H9 (cell line): ENCODE results near the gene NFYC. TPM values are rescaled to one million over a fixed set of nuclear protein-coding genes. Genes with fewer than 3 reads are reported as not detected.

Experiments
- DNase-seq: peaks from one replicate; pipeline ENCODE4 v3.0.0-alpha.2; 2017
- H2AFZ ChIP-seq: one replicate; pipeline ENCODE4 v1.6.1; 2013; ENCODE audit warnings: mild to moderate bottlenecking, low read length, control low read depth, moderate library complexity
- H2AK5ac ChIP-seq: 2 replicates; pipeline ENCODE4 v1.6.1; 2013; ENCODE audit warnings: low read length, control low read depth, mixed read lengths; ENCODE audit not compliant: insufficient read length
- H2BK120ac ChIP-seq: one replicate; pipeline ENCODE4 v1.6.1; 2013; ENCODE audit warnings: low read depth, mild to moderate bottlenecking, low read length, control low read depth, inconsistent platforms; ENCODE audit not compliant: poor library complexity, severe bottlenecking
- H2BK12ac ChIP-seq: 2 replicates; pipeline ENCODE4 v1.6.1; 2013; ENCODE audit warnings: low read length, control low read depth, mixed read lengths, low read depth; ENCODE audit not compliant: insufficient read length
- H2BK15ac ChIP-seq: 2 replicates; pipeline ENCODE4 v1.6.1; 2013; ENCODE audit warnings: low read depth, low read length, control low read depth
- H2BK20ac ChIP-seq: one replicate; pipeline ENCODE4 v1.6.1; 2013; ENCODE audit warnings: low read depth, mild to moderate bottlenecking, low read length, control low read depth, inconsistent platforms; ENCODE audit not compliant: poor library complexity, severe bottlenecking
- H2BK5ac ChIP-seq: 2 replicates; pipeline ENCODE4 v1.6.1; 2013; ENCODE audit warnings: low read length, control low read depth, mixed read lengths; ENCODE audit not compliant: insufficient read length
- H3K14ac ChIP-seq: 2 replicates; pipeline ENCODE4 v1.6.1; 2013; ENCODE audit warnings: low read length, control low read depth; ENCODE audit not compliant: insufficient read depth
- H3K18ac ChIP-seq: 2 replicates; pipeline ENCODE4 v1.6.1; 2013; ENCODE audit warnings: low read depth, mild to moderate bottlenecking, mixed read lengths, low read length, control low read depth; ENCODE audit not compliant: insufficient read length
- H3K23ac ChIP-seq: 2 replicates; pipeline ENCODE4 v1.6.1; 2013; ENCODE audit warnings: low read length, control low read depth, mixed read lengths, low read depth; ENCODE audit not compliant: insufficient read length
- H3K23me2 ChIP-seq: 2 replicates; pipeline ENCODE4 v1.6.1; 2013; ENCODE audit warnings: low read depth, mild to moderate bottlenecking, mixed read lengths, low read length, control low read depth; ENCODE audit not compliant: insufficient read length, poor library complexity, severe bottlenecking
- H3K27ac ChIP-seq: 2 replicates; pipeline ENCODE4 v1.5.1; 2013; ENCODE audit warnings: low read length, control low read depth, mixed read lengths, low read depth; ENCODE audit not compliant: insufficient read length
- H3K27me3 ChIP-seq: 2 replicates; pipeline ENCODE4 v1.6.1; 2013; ENCODE audit warnings: low read length, control low read depth, inconsistent platforms; ENCODE audit not compliant: insufficient read depth
- H3K4ac ChIP-seq: 2 replicates; pipeline ENCODE4 v1.6.1; 2013; ENCODE audit warnings: low read depth, mild to moderate bottlenecking, control low read depth, inconsistent platforms, low read length, moderate library complexity
- H3K4me1 ChIP-seq: 2 replicates; pipeline ENCODE4 v1.6.1; 2013; ENCODE audit warnings: low read length, control low read depth, inconsistent platforms; ENCODE audit not compliant: insufficient read depth
- H3K4me2 ChIP-seq: 2 replicates; pipeline ENCODE4 v1.6.1; 2013; ENCODE audit warnings: low read length, control low read depth, mixed read lengths; ENCODE audit not compliant: insufficient read length, insufficient read depth
- H3K56ac ChIP-seq: 2 replicates; pipeline ENCODE4 v1.6.1; 2013; ENCODE audit warnings: low read depth, mild to moderate bottlenecking, mixed read lengths, low read length, control low read depth; ENCODE audit not compliant: insufficient read length
- H3K79me1 ChIP-seq: 2 replicates; pipeline ENCODE4 v1.6.1; 2013; ENCODE audit warnings: low read depth, mild to moderate bottlenecking, moderate library complexity, low read length, control low read depth, inconsistent platforms; ENCODE audit not compliant: insufficient read depth, poor library complexity, severe bottlenecking
- H3K79me2 ChIP-seq: 2 replicates; pipeline ENCODE4 v1.6.1; 2013; ENCODE audit warnings: low read length, control low read depth, inconsistent platforms; ENCODE audit not compliant: insufficient read depth
- H3K9ac ChIP-seq: 2 replicates; pipeline ENCODE4 v1.6.1; 2013; ENCODE audit warnings: low read length, control low read depth, mixed read lengths; ENCODE audit not compliant: insufficient read length; ENCODE audit errors: extremely low read depth
- H3K9me3 ChIP-seq: one replicate; pipeline ENCODE4 v1.6.1; 2013; ENCODE audit warnings: low read depth, low read length, inconsistent platforms; ENCODE audit not compliant: control insufficient read depth
- H3T11ph ChIP-seq: one replicate; pipeline ENCODE4 v1.6.1; 2013; ENCODE audit warnings: mild to moderate bottlenecking, low read length, control low read depth, inconsistent platforms
- H4K20me1 ChIP-seq: one replicate; pipeline ENCODE4 v1.6.1; 2013; ENCODE audit not compliant: control insufficient read depth, insufficient read length, insufficient read depth
- H4K5ac ChIP-seq: 2 replicates; pipeline ENCODE4 v1.6.1; 2013; ENCODE audit warnings: low read depth, mild to moderate bottlenecking, mixed read lengths, low read length, control low read depth; ENCODE audit not compliant: insufficient read length
- H4K8ac ChIP-seq: replicated peaks from 2 replicates; pipeline ENCODE4 v1.6.1; 2013; ENCODE audit warnings: low read length, control low read depth, mixed read lengths, low read depth; ENCODE audit not compliant: insufficient read length
- H4K91ac ChIP-seq: 2 replicates; pipeline ENCODE4 v1.6.1; 2013; ENCODE audit warnings: low read depth, mild to moderate bottlenecking, moderate library complexity, mixed read lengths, low read length, control low read depth; ENCODE audit not compliant: insufficient read length
- H3K27ac Mint-ChIP-seq, 3 experiments: 2 replicates in 2 of 3; 3 replicates in 1 of 3; pipeline ENCODE4 v1.8.0; 2020 to 2021; ENCODE audit warnings: mixed read lengths in 3 of 3, mild to moderate bottlenecking in 1 of 3, moderate library complexity in 1 of 3
- H3K27me3 Mint-ChIP-seq: 2 replicates; pipeline ENCODE4 v1.8.0; 2021; ENCODE audit warnings: low read depth, mild to moderate bottlenecking, moderate library complexity, mixed read lengths
- H3K36me3 Mint-ChIP-seq, 3 experiments: 2 replicates in 2 of 3; 3 replicates in 1 of 3; pipeline ENCODE4 v1.8.0; 2020 to 2021; ENCODE audit warnings: low read depth in 3 of 3, mixed read lengths in 3 of 3; ENCODE audit not compliant: insufficient read depth in 1 of 3
- H3K4me1 Mint-ChIP-seq, 2 experiments: 2 replicates each; pipeline ENCODE4 v1.8.0; 2020; ENCODE audit warnings: mixed read lengths in 2 of 2
- H3K4me3 Mint-ChIP-seq, 2 experiments: 2 replicates in 1 of 2; 3 replicates in 1 of 2; pipeline ENCODE4 v1.8.0; 2020 to 2021; ENCODE audit warnings: mild to moderate bottlenecking in 2 of 2, mixed read lengths in 2 of 2, moderate library complexity in 1 of 2
- H3K9me3 Mint-ChIP-seq, 2 experiments: 2 replicates in 1 of 2; 3 replicates in 1 of 2; pipeline ENCODE4 v1.8.0; 2020; ENCODE audit warnings: mild to moderate bottlenecking in 2 of 2, mixed read lengths in 2 of 2, moderate library complexity in 1 of 2
- WGBS: extraction: QIAGEN DNeasy Blood & Tissue Kit; methylation state at CpG from one replicate; pipeline ENCODE4 v1.1.7; 2013; ENCODE audit warnings: missing lambda C conversion rate, low lambda C conversion rate, mixed read lengths; ENCODE audit not compliant: insufficient read length; ENCODE audit errors: extremely low coverage; 5-methylcytosine and 5-hydroxymethylcytosine counted together
- total RNA-seq: library from RNA; stranded (reverse); gene quantifications from 2 replicates; pipeline ENCODE4 v1.2.1, GENCODE V29; 2021
- TF ChIP-seq, protein P1 (sequence below): fragments of 200-600 bp; sonication (generic); conservative IDR thresholded peaks from 3 replicates; pipeline ENCODE4 v1.8.0; 2021; ENCODE audit warnings: antibody characterized with exemption, mild to moderate bottlenecking

The NFYC gene
- total RNA-seq, 1 experiment from 2014 or later = 54.7 TPM

DNA sequence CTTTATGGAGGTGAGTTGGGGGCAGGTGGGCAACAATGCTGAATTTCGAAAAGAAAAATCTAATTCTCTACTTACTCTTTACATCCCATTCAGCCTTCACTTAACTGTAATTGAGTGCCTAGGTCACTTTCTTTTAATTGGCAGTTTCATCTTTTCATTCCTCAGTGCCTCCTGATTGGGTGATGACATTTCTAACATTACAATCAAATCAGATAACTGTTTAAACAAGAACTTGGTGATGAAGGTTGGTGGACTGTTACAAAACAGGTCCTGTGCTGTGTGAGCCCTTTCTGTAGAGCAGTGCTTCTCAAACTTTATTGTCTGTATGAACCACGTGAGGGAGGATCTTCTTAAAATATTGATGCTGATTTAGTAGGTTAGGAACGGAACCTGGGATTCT is 51.9 kb downstream of the NFYC start:
- H3T11ph ChIP-seq = no peak overlapping the region
- no peak overlapping the region for H2AK5ac ChIP-seq
- Mint-ChIP-seq H3K9me3 (no peaks in the 10 kb centered on the region), H3K36me3 (peaks cover 20 to 75% (median 65%) of the 10 kb centered on the region in 3 experiments; a peak in 6 of 7 replicates), H3K4me1 (peaks cover 0 to 11% of the 10 kb centered on the region in 2 experiments; a peak in 2 of 4 replicates), H3K27me3 (no peaks in the 10 kb centered on the region), H3K27ac (no peak overlapping the region), H3K4me3 (no peak overlapping the region)
- H3K27me3 ChIP-seq = no peaks in the 10 kb centered on the region
- H4K20me1 ChIP-seq = no peaks in the 10 kb centered on the region
- no peak overlapping the region for H3K27ac ChIP-seq
- H2AFZ ChIP-seq = no peak overlapping the region
- H3K79me2 ChIP-seq = 0 out of 2 replicates have a peak, but pooled peaks cover 2% of the 10 kb centered on the region
- H2BK5ac ChIP-seq = no peak overlapping the region
- H3K4ac ChIP-seq = no peak overlapping the region
- H4K5ac ChIP-seq = no peak overlapping the region
- DNase-seq = no peak
- no peaks in the 10 kb centered on the region for H3K23me2 ChIP-seq
- no peak overlapping the region for H3K23ac ChIP-seq
- H4K91ac ChIP-seq = no peak overlapping the region
- H4K8ac ChIP-seq = no peak overlapping the region
- H2BK20ac ChIP-seq = no peak overlapping the region
- no peak overlapping the region for H2BK15ac ChIP-seq
- H3K14ac ChIP-seq = no peak overlapping the region
- H3K79me1 ChIP-seq = no peaks in the 10 kb centered on the region
- no peaks in the 10 kb centered on the region for H3K4me1 ChIP-seq
- H3K18ac ChIP-seq = no peak overlapping the region
- H3K56ac ChIP-seq = no peak overlapping the region
- WGBS = no CpG with 5 or more reads among the region's 3 CpGs
- TF ChIP-seq, protein P1, sequence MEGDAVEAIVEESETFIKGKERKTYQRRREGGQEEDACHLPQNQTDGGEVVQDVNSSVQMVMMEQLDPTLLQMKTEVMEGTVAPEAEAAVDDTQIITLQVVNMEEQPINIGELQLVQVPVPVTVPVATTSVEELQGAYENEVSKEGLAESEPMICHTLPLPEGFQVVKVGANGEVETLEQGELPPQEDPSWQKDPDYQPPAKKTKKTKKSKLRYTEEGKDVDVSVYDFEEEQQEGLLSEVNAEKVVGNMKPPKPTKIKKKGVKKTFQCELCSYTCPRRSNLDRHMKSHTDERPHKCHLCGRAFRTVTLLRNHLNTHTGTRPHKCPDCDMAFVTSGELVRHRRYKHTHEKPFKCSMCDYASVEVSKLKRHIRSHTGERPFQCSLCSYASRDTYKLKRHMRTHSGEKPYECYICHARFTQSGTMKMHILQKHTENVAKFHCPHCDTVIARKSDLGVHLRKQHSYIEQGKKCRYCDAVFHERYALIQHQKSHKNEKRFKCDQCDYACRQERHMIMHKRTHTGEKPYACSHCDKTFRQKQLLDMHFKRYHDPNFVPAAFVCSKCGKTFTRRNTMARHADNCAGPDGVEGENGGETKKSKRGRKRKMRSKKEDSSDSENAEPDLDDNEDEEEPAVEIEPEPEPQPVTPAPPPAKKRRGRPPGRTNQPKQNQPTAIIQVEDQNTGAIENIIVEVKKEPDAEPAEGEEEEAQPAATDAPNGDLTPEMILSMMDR = no peak
- no peak overlapping the region for H3K9ac ChIP-seq
- no peak overlapping the region for H3K4me2 ChIP-seq
- no peaks in the 10 kb centered on the region for H3K9me3 ChIP-seq
- H2BK12ac ChIP-seq = no peak overlapping the region
- no peak overlapping the region for H2BK120ac ChIP-seq
